H1 (cell line): Measurements from ENCODE around the gene TUBA8. TPM values are rescaled to one million over a fixed set of nuclear protein-coding genes. Genes with fewer than 3 reads are reported as not detected.
"Not testable (repeated sequence)": the region's sequence is repeated elsewhere in the genome, so short reads cannot be mapped to it uniquely, and the experiment has no call there.

Source experiments
- CTCF ChIA-PET: fragments of 300-600 bp; sonication (Branson Sonifier 250); formaldehyde crosslinking; loops from one replicate; lab custom pipeline; 2021; ENCODE audit not compliant: partially characterized antibody; lab: Charles Lee
- POLR2A ChIA-PET: fragments of 300-600 bp; sonication (Branson Sonifier 250); formaldehyde crosslinking; loops from one replicate; lab custom pipeline; 2021; ENCODE audit warnings: inconsistent platforms; ENCODE audit not compliant: partially characterized antibody; lab: Charles Lee
- DNase-seq, 2 experiments: peaks; one replicate each; pipeline versions ENCODE4 v3.0.0 to v3.0.0-alpha.2; 2010 to 2022; ENCODE audit warnings: low spot score in 2 of 2, low read depth in 1 of 2, mixed read lengths in 1 of 2
- FAIRE-seq: peaks from 2 replicates; lab custom pipeline; 2011; peaks lifted over from hg19 to GRCh38; lab: Jason Lieb, UNC
- H2AFZ ChIP-seq: 2 replicates; pipeline ENCODE4 v1.8.1; 2012; ENCODE audit warnings: low read length, inconsistent platforms
- H2AK5ac ChIP-seq: 2 replicates; pipeline ENCODE4 v1.6.1; 2013; ENCODE audit warnings: low read depth, low read length
- H2BK120ac ChIP-seq: replicated peaks from 2 replicates; pipeline ENCODE3; 2013; ENCODE audit warnings: low read depth, low read length, inconsistent platforms
- H2BK12ac ChIP-seq: 2 replicates; pipeline ENCODE4 v1.6.1; 2013; ENCODE audit warnings: low read depth, low read length
- H2BK15ac ChIP-seq: 2 replicates; pipeline ENCODE4 v1.6.1; 2013; ENCODE audit warnings: low read length
- H2BK20ac ChIP-seq: 2 replicates; pipeline ENCODE4 v1.6.1; 2013; ENCODE audit warnings: low read length
- H2BK5ac ChIP-seq: 2 replicates; pipeline ENCODE4 v1.6.1; 2013; ENCODE audit warnings: low read depth, low read length
- H3K14ac ChIP-seq: 2 replicates; pipeline ENCODE4 v1.6.1; 2013; ENCODE audit warnings: inconsistent platforms; ENCODE audit not compliant: insufficient read length
- H3K18ac ChIP-seq: 2 replicates; pipeline ENCODE4 v1.6.1; 2013; ENCODE audit warnings: low read length; ENCODE audit errors: extremely low read depth
- H3K23ac ChIP-seq: 2 replicates; pipeline ENCODE4 v1.6.1; 2013; ENCODE audit warnings: inconsistent platforms; ENCODE audit not compliant: insufficient read length
- H3K23me2 ChIP-seq: 2 replicates; pipeline ENCODE4 v1.6.1; 2013; ENCODE audit warnings: low read depth, low read length
- H3K27ac ChIP-seq: 2 replicates; pipeline ENCODE4 v1.6.1; 2011; ENCODE audit warnings: low read depth, low read length, inconsistent platforms
- H3K27me3 ChIP-seq, 4 experiments: replicated peaks in 1 of 4; 1 replicate in 1 of 4; 2 replicates in 3 of 4; pipeline versions ENCODE4 v1.6.1 to v1.8.1; 2011 to 2013; ENCODE audit warnings: low read length in 3 of 4, mild to moderate bottlenecking in 3 of 4, inconsistent platforms in 2 of 4, mixed read lengths in 2 of 4, moderate library complexity in 1 of 4; ENCODE audit not compliant: control insufficient read depth in 3 of 4, insufficient read depth in 3 of 4; ENCODE audit errors: extremely low read depth in 1 of 4
- H3K36me3 ChIP-seq, 4 experiments: 2 replicates each; pipeline versions ENCODE4 v1.6.1 to v1.8.1; 2011 to 2013; ENCODE audit warnings: mild to moderate bottlenecking in 4 of 4, low read length in 3 of 4, moderate library complexity in 2 of 4, control low read depth in 1 of 4, inconsistent platforms in 1 of 4; ENCODE audit not compliant: insufficient read depth in 4 of 4, control insufficient read depth in 2 of 4
- H3K4ac ChIP-seq: replicated peaks from 2 replicates; pipeline ENCODE3; 2013; ENCODE audit warnings: low read length, low read depth, mixed read lengths, inconsistent platforms; ENCODE audit not compliant: insufficient read length
- H3K4me1 ChIP-seq, 4 experiments: replicated peaks in 1 of 4; 1 replicate in 1 of 4; 2 replicates in 3 of 4; pipeline versions ENCODE4 v1.6.1 to v1.8.1; 2011 to 2013; ENCODE audit warnings: low read length in 3 of 4, inconsistent platforms in 2 of 4, mixed read lengths in 1 of 4; ENCODE audit not compliant: insufficient read depth in 4 of 4, control insufficient read depth in 3 of 4
- H3K4me2 ChIP-seq, 2 experiments: 2 replicates each; pipeline versions ENCODE4 v1.6.1 to v1.8.1; 2011 to 2013; ENCODE audit warnings: low read depth in 2 of 2, low read length in 2 of 2, control low read depth in 1 of 2, inconsistent platforms in 1 of 2, mild to moderate bottlenecking in 1 of 2; ENCODE audit not compliant: insufficient read depth in 1 of 2
- H3K4me3 ChIP-seq, 4 experiments: fragments of 200-600, 300-600 bp in 1 of 4; sonication (generic), shearing (Covaris generic), sonication (Bioruptor Twin) in 1 of 4; 2 replicates each; pipeline versions ENCODE4 v1.5.1 to v1.8.1; 2011 to 2016; ENCODE audit warnings: low read length in 4 of 4, low read depth in 3 of 4, control low read depth in 2 of 4, inconsistent platforms in 2 of 4, mild to moderate bottlenecking in 2 of 4, mixed read lengths in 1 of 4, moderate library complexity in 1 of 4; ENCODE audit not compliant: insufficient read depth in 2 of 4; ENCODE audit errors: extremely low read depth in 1 of 4
- H3K56ac ChIP-seq: replicated peaks from 2 replicates; pipeline ENCODE3; 2013; ENCODE audit warnings: low read depth, mild to moderate bottlenecking, mixed read lengths, low read length, inconsistent platforms; ENCODE audit not compliant: insufficient read length
- H3K79me1 ChIP-seq: 2 replicates; pipeline ENCODE4 v1.6.1; 2013; ENCODE audit warnings: low read depth, low read length, control low read depth
- H3K79me2 ChIP-seq, 2 experiments: 2 replicates each; pipeline versions ENCODE4 v1.6.1 to v1.8.1; 2012 to 2013; ENCODE audit warnings: low read length in 2 of 2, mild to moderate bottlenecking in 2 of 2, inconsistent platforms in 1 of 2; ENCODE audit not compliant: insufficient read depth in 2 of 2, control insufficient read depth in 1 of 2
- H3K9ac ChIP-seq, 4 experiments: replicated peaks in 1 of 4; 1 replicate in 1 of 4; 2 replicates in 3 of 4; pipeline versions ENCODE4 v1.6.1 to v1.8.1; 2011 to 2013; ENCODE audit warnings: low read depth in 3 of 4, low read length in 3 of 4, control low read depth in 2 of 4, mild to moderate bottlenecking in 2 of 4, moderate library complexity in 2 of 4, inconsistent platforms in 1 of 4; ENCODE audit errors: extremely low read depth in 1 of 4
- H3K9me3 ChIP-seq, 2 experiments: 2 replicates each; pipeline versions ENCODE4 v1.6.1 to v1.8.1; 2012 to 2013; ENCODE audit warnings: mild to moderate bottlenecking in 2 of 2, moderate library complexity in 2 of 2, control low read depth in 1 of 2, inconsistent platforms in 1 of 2, low read depth in 1 of 2, low read length in 1 of 2, mixed read lengths in 1 of 2; ENCODE audit not compliant: insufficient read depth in 2 of 2
- H4K20me1 ChIP-seq, 2 experiments: replicated peaks in 1 of 2; 2 replicates each; pipeline versions ENCODE3 to v1.8.1; 2011 to 2013; ENCODE audit warnings: inconsistent platforms in 2 of 2, low read length in 2 of 2, mild to moderate bottlenecking in 1 of 2; ENCODE audit not compliant: insufficient read depth in 2 of 2, control insufficient read depth in 1 of 2
- H4K5ac ChIP-seq: 2 replicates; pipeline ENCODE4 v1.6.1; 2013; ENCODE audit warnings: low read length, low read depth, mixed read lengths, inconsistent platforms; ENCODE audit not compliant: insufficient read length
- H4K8ac ChIP-seq: 2 replicates; pipeline ENCODE4 v1.8.0; 2013; ENCODE audit warnings: mild to moderate bottlenecking, moderate library complexity, low read length, inconsistent platforms; ENCODE audit not compliant: insufficient read depth; ENCODE audit errors: extremely low read depth
- H4K91ac ChIP-seq: replicated peaks from 2 replicates; pipeline ENCODE3; 2013; ENCODE audit warnings: low read length, mixed read lengths, inconsistent platforms; ENCODE audit not compliant: insufficient read length
- NRF1 ChIP-seq: IDR thresholded peaks from 2 replicates; pipeline ENCODE4 v1.6.1; 2011; ENCODE audit warnings: mild to moderate bottlenecking, low read depth, low read length, improper control_type of control experiment
- POU5F1 ChIP-seq: IDR thresholded peaks from 2 replicates; pipeline ENCODE4 v1.6.1; 2011; ENCODE audit warnings: low read depth, mild to moderate bottlenecking, low read length, moderate library complexity
- SP4 ChIP-seq: IDR thresholded peaks from 2 replicates; pipeline ENCODE4 v1.6.1; 2012; ENCODE audit warnings: low read length, inconsistent platforms
- SUZ12 ChIP-seq: fragments of 200-600 bp; sonication (generic); IDR thresholded peaks from 2 replicates; pipeline ENCODE4 v1.6.1; 2012; ENCODE audit warnings: mild to moderate bottlenecking, inconsistent platforms, low read length, moderate library complexity, mixed read lengths
- TAF1 ChIP-seq: IDR thresholded peaks from 2 replicates; pipeline ENCODE4 v1.6.1; 2011; ENCODE audit warnings: mild to moderate bottlenecking, low read depth, low read length
- TCF12 ChIP-seq: IDR thresholded peaks from 2 replicates; pipeline ENCODE4 v1.6.1; 2011; ENCODE audit warnings: low read depth, mild to moderate bottlenecking, low read length
- ZNF274 ChIP-seq: IDR thresholded peaks from 2 replicates; pipeline ENCODE4 v1.7.0; 2012; ENCODE audit warnings: low read length, borderline replicate concordance; ENCODE audit errors: extremely low read depth
- WGBS, 2 experiments: shearing (Covaris generic) in 1 of 2; methylation state at CpG; one replicate each; pipeline versions ENCODE4 v1.1.6 to v1.1.7; 2013 to 2015; ENCODE audit warnings: low lambda C conversion rate in 2 of 2, mixed read lengths in 2 of 2, inconsistent platforms in 1 of 2, low coverage in 1 of 2, missing lambda C conversion rate in 1 of 2; ENCODE audit not compliant: insufficient replicate concordance in 2 of 2, insufficient coverage in 1 of 2, insufficient read length in 1 of 2; ENCODE audit errors: extremely low coverage in 1 of 2, missing lambda C conversion rate in 1 of 2; 5-methylcytosine and 5-hydroxymethylcytosine counted together
- polyA plus RNA-seq, 7 experiments: library from polyadenylated mRNA; depleted of rRNA in 3 of 7; stranded (reverse) in 5 of 7; unstranded in 2 of 7; fragments of >200 nt in 5 of 7; fragments of 200-250 nt in 2 of 7; gene quantifications; 1 replicate in 5 of 7; 2 replicates in 1 of 7; 4 replicates in 1 of 7; pipeline versions ENCODE4 v1.2.1 to v1.2.3, GENCODE V29; 2011 to 2013; ENCODE audit warnings: missing spikeins in 2 of 7, mixed read lengths in 2 of 7
- total RNA-seq: library from RNA; stranded (reverse); fragmentation: NEBNext Ultra II Directional; extraction: Animal tissue kit (Norgen Biotek cat#: 25700); gene quantifications from 2 replicates; pipeline ENCODE4 v1.2.1, GENCODE V29; 2021
- TF ChIP-seq, protein P1 (sequence below): IDR thresholded peaks from 2 replicates; pipeline ENCODE4 v1.6.1; 2012; ENCODE audit warnings: low read length, inconsistent platforms

Gene TUBA8
- total and polyA plus RNA-seq, 2 of the 8 experiments (the other 6 are each of a cell fraction or from before 2014, with no cell fraction given): 1.0 to 4.0 TPM

DNA sequence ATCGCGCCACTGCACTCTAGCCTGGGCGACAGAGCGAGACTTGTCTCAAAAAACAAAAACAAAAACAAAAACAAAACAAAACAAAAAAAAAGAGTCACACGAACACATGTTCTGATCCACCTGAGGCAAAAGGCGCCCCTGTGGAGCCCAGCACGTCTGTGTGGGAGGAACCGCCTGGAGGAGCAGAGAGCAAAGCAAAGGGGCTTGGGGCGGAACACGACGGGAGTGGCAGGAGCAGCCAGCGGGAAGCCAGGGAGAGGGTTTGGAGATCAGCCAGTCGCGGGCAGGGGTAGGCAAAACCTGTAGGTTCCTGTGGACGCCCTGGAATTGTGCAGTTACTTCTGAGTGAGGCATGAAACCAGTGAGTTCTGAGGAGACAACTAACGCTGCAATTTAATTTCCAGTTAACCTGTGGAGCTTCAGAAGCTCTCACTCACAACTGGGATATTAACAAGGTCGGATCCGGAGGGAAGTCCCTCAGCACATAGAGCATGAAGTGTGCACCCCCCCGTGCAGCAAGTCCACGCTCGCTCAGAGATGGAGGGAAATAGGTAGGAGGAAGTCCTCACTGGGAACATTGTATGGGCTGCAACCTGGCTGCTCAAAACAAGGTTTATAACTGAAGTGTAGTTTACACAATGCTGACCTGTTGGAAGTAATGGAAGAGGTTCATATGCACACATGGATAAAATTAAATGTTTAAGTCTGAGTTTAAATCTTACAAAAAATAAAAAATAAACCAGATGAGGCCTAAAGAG, 26.1 kb downstream of the TUBA8 start (continued):
- TF ChIP-seq TCF12 (no peak), POU5F1 (no peak), SUZ12 (no peak), ZNF274 (no peak), NRF1 (no peak), TAF1 (no peak), SP4 (no peak)
- TF ChIP-seq, protein P1, sequence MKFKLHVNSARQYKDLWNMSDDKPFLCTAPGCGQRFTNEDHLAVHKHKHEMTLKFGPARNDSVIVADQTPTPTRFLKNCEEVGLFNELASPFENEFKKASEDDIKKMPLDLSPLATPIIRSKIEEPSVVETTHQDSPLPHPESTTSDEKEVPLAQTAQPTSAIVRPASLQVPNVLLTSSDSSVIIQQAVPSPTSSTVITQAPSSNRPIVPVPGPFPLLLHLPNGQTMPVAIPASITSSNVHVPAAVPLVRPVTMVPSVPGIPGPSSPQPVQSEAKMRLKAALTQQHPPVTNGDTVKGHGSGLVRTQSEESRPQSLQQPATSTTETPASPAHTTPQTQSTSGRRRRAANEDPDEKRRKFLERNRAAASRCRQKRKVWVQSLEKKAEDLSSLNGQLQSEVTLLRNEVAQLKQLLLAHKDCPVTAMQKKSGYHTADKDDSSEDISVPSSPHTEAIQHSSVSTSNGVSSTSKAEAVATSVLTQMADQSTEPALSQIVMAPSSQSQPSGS: no peak
- TF ChIP-seq, all 59 proteins: peak for 0

DNA sequence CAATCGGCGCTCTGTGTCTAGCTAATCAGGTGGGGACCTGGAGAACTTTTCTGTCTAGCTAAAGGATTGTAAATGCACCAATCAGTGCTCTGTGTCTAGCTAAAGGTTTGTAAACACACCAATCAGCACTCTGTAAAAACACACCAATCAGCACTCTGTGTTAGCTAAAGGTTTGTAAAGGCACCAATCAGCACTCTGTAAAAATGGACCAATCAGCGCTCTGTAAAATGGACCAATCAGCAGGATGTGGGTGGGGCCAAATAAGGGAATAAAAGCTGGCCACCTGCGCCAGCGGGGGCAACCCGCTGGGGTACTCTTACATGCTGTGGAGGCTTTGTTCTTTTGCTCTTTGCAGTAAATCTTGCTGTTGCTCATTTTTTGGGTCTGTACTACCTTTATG, 30.4 kb downstream of the TUBA8 start:
- H3K4me2 ChIP-seq, DNase-seq, H4K5ac ChIP-seq, H2BK120ac ChIP-seq, H3K27me3 ChIP-seq, POLR2A ChIA-PET, H3K4me3 ChIP-seq, H4K8ac ChIP-seq, H3K79me2 ChIP-seq, H2AFZ ChIP-seq, H3K36me3 ChIP-seq, H2BK12ac ChIP-seq, H3K4ac ChIP-seq, H3K23me2 ChIP-seq, H3K14ac ChIP-seq, H3K9ac ChIP-seq, H3K4me1 ChIP-seq, H4K91ac ChIP-seq, H3K27ac ChIP-seq, H3K18ac ChIP-seq, H2BK15ac ChIP-seq, FAIRE-seq, H2BK20ac ChIP-seq, H4K20me1 ChIP-seq, H3K79me1 ChIP-seq, H3K9me3 ChIP-seq, H3K56ac ChIP-seq, H2BK5ac ChIP-seq, H2AK5ac ChIP-seq, H3K23ac ChIP-seq: not testable (repeated sequence)
- 95% methylated on average over 6 of the region's 6 CpGs; no CpG with 5 or more reads in 1 of the 2 experiments for WGBS, 2 experiments
- CTCF ChIA-PET: interaction anchor here (1.1 to 1.4 kb wide), 2 partner anchors 8 to 14 kb away, joined by 3 to 4 read pairs; no protein-coding TSS in a partner anchor
